IMR-90 (cell line): Measurements from ENCODE around the gene AGAP1. TPM values are rescaled to one million over a fixed set of nuclear protein-coding genes. Genes with fewer than 3 reads are reported as not detected.

Experiments used
- ATAC-seq: fragments of 200-7000 bp; cut with Tn5 transposase; 2 replicates; pipeline ENCODE4 v1.9.1; 2020; ENCODE audit warnings: low read depth, mild to moderate bottlenecking, moderate library complexity
- BruUV-seq: library from RNA; stranded (reverse); fragments of 400-500 nt; replicated peaks from 2 replicates; lab custom pipeline; 2021; lab: Mats Ljungman, UMichigan
- CTCF ChIA-PET: fragments of 300-600 bp; formaldehyde crosslinking; extraction: SDS; loops from one replicate; lab custom pipeline; 2021; ENCODE audit warnings: antibody characterized with exemption; lab: Yijun Ruan, JAX
- POLR2A ChIA-PET: fragments of 300-600 bp; sonication (Branson Sonifier 250); formaldehyde crosslinking; loops from one replicate; lab custom pipeline; 2022; ENCODE audit warnings: antibody characterized with exemption; ENCODE audit not compliant: unreplicated experiment; lab: Charles Lee
- DNase-seq: peaks from one replicate; pipeline ENCODE4 v3.0.0; 2013
- H2AFZ ChIP-seq: replicated peaks from 2 replicates; pipeline ENCODE3; 2013; ENCODE audit warnings: low read length, mild to moderate bottlenecking; ENCODE audit not compliant: poor library complexity
- H2AK5ac ChIP-seq: 2 replicates; pipeline ENCODE4 v1.6.1; 2013; ENCODE audit warnings: low read depth, low read length, inconsistent platforms
- H2AK9ac ChIP-seq: replicated peaks from 2 replicates; pipeline ENCODE3; 2013; ENCODE audit warnings: mild to moderate bottlenecking, low read depth, low read length, moderate library complexity; ENCODE audit not compliant: poor library complexity
- H2BK120ac ChIP-seq: 2 replicates; pipeline ENCODE4 v1.6.1; 2013; ENCODE audit warnings: low read depth, low read length, inconsistent platforms
- H2BK15ac ChIP-seq: 3 replicates; pipeline ENCODE4 v1.6.1; 2013; ENCODE audit warnings: low read depth, low read length, inconsistent platforms
- H2BK20ac ChIP-seq: 2 replicates; pipeline ENCODE4 v1.6.1; 2013; ENCODE audit warnings: low read depth, mild to moderate bottlenecking, inconsistent platforms, low read length, moderate library complexity
- H2BK5ac ChIP-seq: 2 replicates; pipeline ENCODE4 v1.6.1; 2013; ENCODE audit warnings: mild to moderate bottlenecking, low read depth, low read length, inconsistent platforms; ENCODE audit not compliant: poor library complexity, severe bottlenecking
- H3K14ac ChIP-seq: replicated peaks from 2 replicates; pipeline ENCODE4 v1.6.1; 2013; ENCODE audit warnings: low read depth, low read length, inconsistent platforms
- H3K18ac ChIP-seq: 2 replicates; pipeline ENCODE4 v1.6.1; 2013; ENCODE audit warnings: low read depth, low read length, control low read depth
- H3K23ac ChIP-seq: 2 replicates; pipeline ENCODE4 v1.6.1; 2013; ENCODE audit warnings: low read depth, low read length, inconsistent platforms
- H3K27ac ChIP-seq: 2 replicates; pipeline ENCODE4 v1.5.1; 2013; ENCODE audit warnings: mild to moderate bottlenecking, control low read depth, low read length; ENCODE audit not compliant: insufficient read depth
- H3K27me3 ChIP-seq: 2 replicates; pipeline ENCODE4 v1.6.1; 2013; ENCODE audit warnings: low read length; ENCODE audit not compliant: control insufficient read depth, insufficient read depth
- H3K36me3 ChIP-seq: 2 replicates; pipeline ENCODE4 v1.6.1; 2013; ENCODE audit warnings: low read length, mixed read lengths; ENCODE audit not compliant: control insufficient read depth, insufficient read depth
- H3K4ac ChIP-seq: 2 replicates; pipeline ENCODE4 v1.6.1; 2013; ENCODE audit warnings: low read depth, low read length, inconsistent platforms
- H3K4me1 ChIP-seq: 2 replicates; pipeline ENCODE4 v1.6.1; 2013; ENCODE audit warnings: low read length, mixed read lengths; ENCODE audit not compliant: control insufficient read depth, insufficient read depth
- H3K4me2 ChIP-seq: 2 replicates; pipeline ENCODE4 v1.6.1; 2013; ENCODE audit warnings: low read depth, mild to moderate bottlenecking, control low read depth, low read length, moderate library complexity
- H3K4me3 ChIP-seq: 2 replicates; pipeline ENCODE4 v1.5.1; 2013; ENCODE audit warnings: low read depth, mild to moderate bottlenecking, control low read depth, low read length, moderate library complexity; ENCODE audit not compliant: insufficient read depth
- H3K56ac ChIP-seq: 2 replicates; pipeline ENCODE4 v1.6.1; 2013; ENCODE audit warnings: low read length, inconsistent platforms; ENCODE audit not compliant: insufficient read depth; ENCODE audit errors: extremely low read depth
- H3K79me1 ChIP-seq, 2 experiments: 2 replicates each; pipeline ENCODE4 v1.6.1; 2013; ENCODE audit warnings: low read length in 2 of 2, inconsistent platforms in 1 of 2, low read depth in 1 of 2
- H3K9ac ChIP-seq: 2 replicates; pipeline ENCODE4 v1.6.1; 2013; ENCODE audit warnings: low read depth, low read length, control low read depth
- H3K9me1 ChIP-seq: 2 replicates; pipeline ENCODE4 v1.6.1; 2013; ENCODE audit warnings: low read length, inconsistent platforms; ENCODE audit not compliant: insufficient read depth
- H3K9me3 ChIP-seq: 2 replicates; pipeline ENCODE4 v1.6.1; 2013; ENCODE audit warnings: low read length; ENCODE audit not compliant: control insufficient read depth, insufficient read depth
- H4K20me1 ChIP-seq: 2 replicates; pipeline ENCODE4 v1.6.1; 2013; ENCODE audit warnings: low read length, inconsistent platforms; ENCODE audit not compliant: insufficient read depth
- H4K5ac ChIP-seq: 2 replicates; pipeline ENCODE4 v1.6.1; 2013; ENCODE audit warnings: mild to moderate bottlenecking, low read depth, low read length, control low read depth
- H4K8ac ChIP-seq, 2 experiments: 2 replicates each; pipeline ENCODE4 v1.6.1; 2013; ENCODE audit warnings: low read depth in 2 of 2, low read length in 2 of 2, control low read depth in 1 of 2, inconsistent platforms in 1 of 2
- H4K91ac ChIP-seq: 2 replicates; pipeline ENCODE4 v1.6.1; 2013; ENCODE audit warnings: low read depth, low read length, inconsistent platforms; ENCODE audit not compliant: insufficient read depth
- CEBPB ChIP-seq: IDR thresholded peaks from 2 replicates; pipeline ENCODE4 v1.6.1; 2012; ENCODE audit warnings: low read depth, low read length, improper control_type of control experiment
- NFE2L2 ChIP-seq: fragments of 150-350 bp; IDR thresholded peaks from 2 replicates; pipeline ENCODE4 v1.6.1; 2016; ENCODE audit warnings: low read depth, mild to moderate bottlenecking, low read length
- RCOR1 ChIP-seq: IDR thresholded peaks from 2 replicates; pipeline ENCODE4 v1.6.1; 2012; ENCODE audit warnings: mild to moderate bottlenecking, low read length, improper control_type of control experiment; ENCODE audit not compliant: insufficient replicate concordance
- RFX5 ChIP-seq: IDR thresholded peaks from 2 replicates; pipeline ENCODE4 v1.8.0; 2012; ENCODE audit warnings: low read depth, mild to moderate bottlenecking, low read length, moderate library complexity
- SMC3 ChIP-seq: fragments of 150-350 bp; IDR thresholded peaks from 2 replicates; pipeline ENCODE4 v1.6.1; 2016; ENCODE audit warnings: low read depth, mild to moderate bottlenecking, antibody characterized with exemption, low read length, moderate library complexity
- WGBS, 2 experiments: methylation state at CpG; one replicate each; pipeline versions ENCODE4 v1.1.5 to v1.1.7; 2013; ENCODE audit warnings: missing lambda C conversion rate in 2 of 2; ENCODE audit not compliant: insufficient read length in 1 of 2; ENCODE audit errors: extremely low coverage in 2 of 2; 5-methylcytosine and 5-hydroxymethylcytosine counted together
- dilution Hi-C: fragments of 300-500 bp; cut with HindIII; formaldehyde crosslinking; loops from one replicate; pipeline ENCODE4 v1.14.3; 2018; ENCODE audit warnings: low sequenced_read_pairs; ENCODE audit not compliant: unreplicated experiment
- in situ Hi-C: fragments of 300-500 bp; cut with MboI; formaldehyde crosslinking; loops from 3 replicates; pipeline ENCODE4 v1.14.3; 2019; ENCODE audit warnings: low sequenced_read_pairs, inconsistent platforms, mixed read lengths
- intact Hi-C: fragments of 100-400 bp; cut with micrococcal nuclease; formaldehyde crosslinking; loops from 2 replicates; pipeline ENCODE4 v1.10.0; 2022
- polyA plus RNA-seq, 3 experiments: library from polyadenylated mRNA; depleted of rRNA; stranded (reverse); fragments of >200 nt; gene quantifications; 2 replicates each; pipeline ENCODE4 v1.2.3, GENCODE V29; 2012; ENCODE audit warnings: low replicate concordance in 1 of 3
- total RNA-seq: library from RNA; depleted of rRNA; stranded (reverse); fragments of >200 nt; gene quantifications from 2 replicates; pipeline ENCODE4 v1.2.3, GENCODE V29; 2012

Gene AGAP1
- total and polyA plus RNA-seq, 2 of the 4 experiments (the other 2 are of a cell fraction): 15.1 to 16.4 TPM

DNA sequence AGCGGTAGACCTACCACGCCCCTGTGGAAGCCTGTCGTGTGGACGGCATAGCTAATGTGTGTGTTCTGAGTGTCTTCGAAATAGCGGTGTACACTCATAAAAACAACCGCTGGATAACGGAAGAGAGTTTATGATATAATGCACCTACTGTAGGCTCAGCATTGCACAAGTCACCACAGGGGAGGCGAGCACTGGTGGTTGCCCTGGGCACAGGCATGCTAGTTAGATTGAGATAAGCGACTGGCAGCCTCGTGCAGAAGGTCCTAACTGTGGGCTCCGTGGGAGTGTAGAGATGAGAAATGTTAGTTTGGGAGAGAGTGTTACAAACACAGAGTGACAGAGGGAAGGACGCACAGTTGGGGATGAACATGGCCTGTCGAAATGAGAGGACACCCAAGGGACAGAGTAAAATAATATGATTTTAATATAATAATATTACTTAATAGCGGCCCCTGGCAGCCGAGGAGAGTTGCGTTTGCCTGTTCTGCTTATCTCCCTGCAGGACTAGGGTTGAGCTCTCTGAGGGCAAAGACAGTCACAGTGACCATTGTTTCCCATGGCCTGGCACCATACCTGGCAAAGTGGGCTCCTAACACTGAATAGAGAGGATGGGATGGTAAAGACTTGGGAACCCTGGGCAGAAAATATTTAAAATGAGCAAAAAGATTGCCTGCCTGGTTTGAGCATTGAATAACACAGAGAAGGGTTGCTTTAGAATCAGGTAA lies 470.2 kb downstream of the AGAP1 start (continued):
- TF ChIP-seq CEBPB: no peak
- no peak for TF ChIP-seq NFE2L2
- no peak for TF ChIP-seq RFX5
- TF ChIP-seq SMC3: no peak

DNA sequence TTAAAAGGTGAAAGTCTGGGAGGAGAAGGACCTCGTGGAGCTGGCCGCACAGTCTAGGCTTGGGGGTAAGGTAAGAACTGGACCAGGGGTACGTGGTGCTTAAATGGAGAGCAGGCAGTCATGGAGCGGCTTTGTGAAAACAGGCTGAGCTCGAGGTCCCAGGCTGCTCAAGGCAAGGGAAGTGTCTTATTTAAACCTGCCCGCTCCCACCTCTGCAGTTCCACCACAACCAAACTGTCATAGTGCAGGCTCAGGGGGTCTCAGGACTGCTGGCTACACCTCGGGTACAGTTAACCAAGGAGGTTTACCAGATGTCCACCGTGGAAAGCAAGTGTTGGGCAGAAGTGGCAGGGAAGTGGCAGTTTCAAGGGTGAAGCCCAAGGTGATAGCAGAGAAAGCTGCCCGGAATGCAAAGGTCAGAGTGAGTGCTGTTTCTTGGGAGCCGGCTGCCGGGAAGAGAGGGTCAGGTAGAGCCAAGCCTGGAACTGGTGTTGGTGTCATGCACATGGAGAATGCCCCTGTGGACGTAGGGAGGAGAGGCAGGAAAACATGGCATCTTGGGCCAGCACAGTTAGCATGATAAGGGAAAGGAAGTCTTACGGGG lies 471.0 kb downstream of the AGAP1 start:
- Histone ChIP-seq H4K8ac (no peak overlapping the region), H3K4me2 (no peak overlapping the region), H2BK20ac (no peak overlapping the region), H3K27ac (no peak overlapping the region), H3K27me3 (no peaks in the 10 kb centered on the region), H3K9ac (no peak overlapping the region), H3K4ac (no peak overlapping the region), H4K20me1 (no peaks in the 10 kb centered on the region), H4K5ac (no peak overlapping the region), H2BK15ac (no peak overlapping the region), H3K23ac (no peak overlapping the region), H3K18ac (no peak overlapping the region), H2BK120ac (no peak overlapping the region), H3K56ac (no peak overlapping the region), H3K4me1 (no peaks in the 10 kb centered on the region), H3K9me1 (peaks cover 3% of the 10 kb centered on the region; the same call in 1 of the 2 replicates), H2AFZ (no peak overlapping the region), H3K14ac (no peak overlapping the region), H3K79me1 (no peaks in the 10 kb centered on the region), H3K36me3 (peaks cover 4% of the 10 kb centered on the region), H4K91ac (no peak overlapping the region), H2BK5ac (no peak overlapping the region), H2AK5ac (no peak overlapping the region), H2AK9ac (no peak overlapping the region), H3K9me3 (no peaks in the 10 kb centered on the region), H3K4me3 (no peak overlapping the region)
- ATAC-seq: no peak
- no peak for TF ChIP-seq RCOR1
- no peak for TF ChIP-seq SMC3
- in situ Hi-C loops: no loop called here
- no peak for DNase-seq
- POLR2A ChIA-PET: no interaction called here
- 81% methylated on average over 6 of the region's 13 CpGs; no CpG with 5 or more reads in 1 of the 2 experiments for WGBS, 2 experiments
- BruUV-seq: no TSS peak
- dilution Hi-C loops: no loop called here
- intact Hi-C loops: no loop called here
- CTCF ChIA-PET: no interaction called here
